ENCODE measurements around the gene OR52I2.

The OR52I2 gene

GRCh38 chr11:4581443-4581842 is at the start of gene OR52I2:
TSS of gene OR52I2 (plus strand) at chr11:4581743.
- DNase-seq (ENCODE audit: low read depth) = no peak

GRCh38 chr11:4539603-4540219 is 41.8 kb upstream of the OR52I2 start:
- no peak for DNase-seq (ENCODE audit: low read depth)

- DNase-seq (ENCODE audit: low read depth) = no peak
These were observed 40.5 kb upstream of the OR52I2 start for GRCh38 chr11:4541071-4541470.

GRCh38 chr11:4543561-4543960 is 38.0 kb upstream of the OR52I2 start:
- DNase-seq (ENCODE audit: low read depth) = no peak

GRCh38 chr11:4544891-4545290 is 36.7 kb upstream of the OR52I2 start, which contains the start of gene OR52M1:
TSS of gene OR52M1 (plus strand) at chr11:4545191. CDS start at chr11:4545191, 0 bp downstream.
- no peak for DNase-seq (ENCODE audit: low read depth)

- no peak for DNase-seq (ENCODE audit: low read depth)
These were observed 34.7 kb upstream of the OR52I2 start for GRCh38 chr11:4546878-4547277.

- no peak for DNase-seq (ENCODE audit: low read depth)
These were observed 34.1 kb upstream of the OR52I2 start for GRCh38 chr11:4547416-4547815.

GRCh38 chr11:4551346-4551979 is 30.1 kb upstream of the OR52I2 start:
- DNase-seq (ENCODE audit: low read depth) = no peak

GRCh38 chr11:4559527-4560440 is 21.8 kb upstream of the OR52I2 start:
- DNase-seq (ENCODE audit: low read depth) = no peak

- no peak for DNase-seq (ENCODE audit: low read depth)
These were observed 21.1 kb upstream of the OR52I2 start for GRCh38 chr11:4560467-4560866.

GRCh38 chr11:4565371-4565770 is 16.2 kb upstream of the OR52I2 start:
- DNase-seq (ENCODE audit: low read depth) = no peak

- DNase-seq (ENCODE audit: low read depth) = no peak
These were observed 12.5 kb upstream of the OR52I2 start for GRCh38 chr11:4569075-4569474.

- no peak for DNase-seq (ENCODE audit: low read depth)
These were observed 4.7 kb upstream of the OR52I2 start for GRCh38 chr11:4576880-4577279.

- DNase-seq (ENCODE audit: low read depth) = no peak
These were observed 3.8 kb upstream of the OR52I2 start for GRCh38 chr11:4577761-4578160.

GRCh38 chr11:4578624-4579023 is 2.9 kb upstream of the OR52I2 start:
- no peak for DNase-seq (ENCODE audit: low read depth)

GRCh38 chr11:4580124-4580523 is 1.4 kb upstream of the OR52I2 start:
- no peak for DNase-seq (ENCODE audit: low read depth)

GRCh38 chr11:4589017-4589416 is 7.5 kb downstream of the OR52I2 start:
- no peak for DNase-seq (ENCODE audit: low read depth)

- no peak for DNase-seq (ENCODE audit: low read depth)
These were observed 12.2 kb downstream of the OR52I2 start, which contains the start of gene OR52I1 for GRCh38 chr11:4593739-4594138. TSS of gene OR52I1 (plus strand) at chr11:4594039. CDS start at chr11:4594039, 0 bp downstream.

- DNase-seq (ENCODE audit: low read depth) = no peak
These were observed 23.5 kb downstream of the OR52I2 start for GRCh38 chr11:4605057-4605456.

- DNase-seq (ENCODE audit: low read depth) = no peak
These were observed 24.9 kb downstream of the OR52I2 start for GRCh38 chr11:4606231-4607015.

GRCh38 chr11:4607096-4607495 is 25.6 kb downstream of the OR52I2 start:
- DNase-seq (ENCODE audit: low read depth) = no peak

All from stimulated activated CD8-positive, alpha-beta memory T cell treated with anti-CD3 and anti-CD28 coated beads, Interleukin-15, amount 100 ng/mL, for 24 hours (primary cell).